Colonic mucosa (tissue), 4 donors: ENCODE results near the gene FHL5. TPM values are rescaled to one million over a fixed set of nuclear protein-coding genes. Genes with fewer than 3 reads are reported as not detected.
A peak's percentile ranks its signal among the peaks of the same experiment; 100 is the strongest.

Experiments
- DNase-seq: peaks from one replicate; pipeline ENCODE4 v3.0.0-alpha.2; 2020
- H3K27ac ChIP-seq: fragments of 200-600 bp; one replicate; pipeline ENCODE4 v1.8.0; 2021
- H3K27me3 ChIP-seq: fragments of 200-600 bp; one replicate; pipeline ENCODE4 v1.8.0; 2021
- H3K36me3 ChIP-seq: fragments of 200-600 bp; one replicate; pipeline ENCODE4 v1.8.0; 2021
- H3K4me1 ChIP-seq: fragments of 200-600 bp; one replicate; pipeline ENCODE4 v1.8.0; 2021; ENCODE audit warnings: mild to moderate bottlenecking
- H3K4me3 ChIP-seq: fragments of 200-600 bp; one replicate; pipeline ENCODE4 v1.8.0; 2021
- H3K9ac ChIP-seq, 2 donors: one replicate each; pipeline ENCODE4 v1.7.0; 2013; ENCODE audit warnings: control low read depth in 2 of 2, low read depth in 2 of 2, low read length in 2 of 2
- H3K9me3 ChIP-seq: fragments of 200-600 bp; one replicate; pipeline ENCODE4 v1.8.0; 2021
- CTCF ChIP-seq: fragments of 200-600 bp; IDR thresholded peaks from one replicate; pipeline ENCODE4 v1.8.0; 2022; ENCODE audit warnings: antibody characterized with exemption, mild to moderate bottlenecking
- intact Hi-C: fragments of 100-400 bp; cut with DNase I; formaldehyde crosslinking; loops from one replicate; pipeline ENCODE4 v1.14.1; 2022
- total RNA-seq, 2 donors: library from RNA; stranded (reverse); fragmentation: NEBNext Ultra II Directional in 1 of 2; extraction: Animal tissue kit (Norgen Biotek cat#: 25700) in 1 of 2; gene quantifications; one replicate each; pipeline ENCODE4 v1.2.1, GENCODE V29; 2021
- donor health status: healthy.
- donor health status: DM: no; HTN: no; CAD: no.
- donor health status: DM: no; HTN: no; CAD: no.

Gene FHL5
- 1 to 10 TPM; 1.0 to 1.8 TPM for total RNA-seq

DNA sequence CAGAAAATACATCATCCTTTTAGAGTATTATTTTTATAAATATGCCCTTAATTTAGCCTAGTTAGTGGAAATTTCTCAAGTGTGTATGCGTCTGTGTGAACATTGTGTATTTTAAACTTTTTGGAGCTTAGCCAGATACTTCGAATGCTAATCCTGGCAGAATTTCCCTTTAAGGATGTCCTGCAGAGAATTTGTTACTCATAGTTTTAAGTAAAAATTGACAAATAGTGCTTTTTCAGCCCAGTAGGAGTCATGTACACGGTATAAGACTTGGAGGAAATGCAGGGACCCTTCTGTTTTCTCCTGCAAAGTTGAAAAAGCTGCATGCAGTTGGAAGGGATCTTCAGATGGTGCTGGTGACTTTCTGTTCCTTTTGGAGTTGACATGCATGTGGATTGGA lies at the start of gene FHL5:
TSS of gene FHL5 (plus strand) at position 243 of the 400 bp plus-strand sequence. CDS start 40,486 bp downstream, outside the sequence.
- no peaks in the 10 kb centered on the region for H3K36me3 ChIP-seq
- H3K9ac ChIP-seq: no peak within 1 kb of the TSS
- no peak for DNase-seq
- H3K27me3 ChIP-seq: no peaks in the 10 kb centered on the region
- no peak within 1 kb of the TSS for H3K27ac ChIP-seq
- H3K4me3 ChIP-seq: no peak within 1 kb of the TSS
- intact Hi-C loops: no loop called here
- TF ChIP-seq CTCF: no peak
- H3K4me1 ChIP-seq: no peaks in the 10 kb centered on the region
- no peaks in the 10 kb centered on the region for H3K9me3 ChIP-seq

DNA sequence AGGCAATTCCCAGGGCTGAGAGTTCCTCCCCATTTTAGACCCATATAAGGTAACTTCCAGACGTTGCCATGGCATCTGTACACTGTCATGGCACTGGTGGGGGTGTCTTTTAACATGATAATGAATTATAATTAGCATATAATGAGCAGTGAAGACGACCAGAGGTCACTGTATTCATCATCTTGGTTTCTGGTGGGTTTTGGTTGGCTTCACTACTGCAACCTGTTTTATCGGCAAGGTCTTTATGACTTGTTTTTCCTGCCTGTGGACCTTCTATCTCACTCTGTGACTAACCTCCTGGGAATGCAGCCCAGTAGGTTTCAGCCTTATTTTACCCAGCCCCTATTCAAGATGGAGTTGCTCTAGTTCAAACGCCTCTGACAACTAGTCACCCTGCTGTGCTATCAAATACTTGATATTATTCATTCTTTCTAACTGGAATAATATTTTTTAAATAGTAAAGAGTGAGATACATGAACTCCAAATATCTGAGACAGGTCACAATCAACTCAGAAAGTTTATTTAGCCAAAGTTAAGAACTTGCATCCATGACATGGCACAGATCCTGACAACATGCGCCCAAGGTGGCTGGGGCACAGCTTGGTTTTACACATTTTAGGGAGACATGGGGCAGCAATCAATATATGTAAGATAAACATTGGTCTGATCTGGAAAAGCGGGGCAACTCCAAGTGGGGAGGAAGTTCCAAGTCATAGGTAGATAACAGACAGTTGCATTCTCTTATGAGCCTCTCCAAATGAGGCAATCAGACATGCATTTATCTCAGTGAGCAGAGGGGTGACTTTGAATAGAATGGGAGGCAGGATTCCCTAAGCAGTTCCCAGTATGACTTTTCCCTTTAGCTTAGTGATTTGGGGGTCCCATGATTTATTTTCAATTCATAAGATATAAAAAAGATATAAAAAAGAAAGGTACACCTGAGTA lies 42.5 kb upstream of the FHL5 start:
- peak overlapping the region; percentile 89 to 98 for H3K9ac ChIP-seq
- H3K27ac ChIP-seq: peak overlapping the region; percentile 98
- H3K4me1 ChIP-seq: peaks cover 6% of the 10 kb centered on the region
- no peaks in the 10 kb centered on the region for H3K36me3 ChIP-seq
- H3K4me3 ChIP-seq: peak overlapping the region; percentile 67
- H3K9me3 ChIP-seq: no peaks in the 10 kb centered on the region
- no peak for TF ChIP-seq CTCF
- no peaks in the 10 kb centered on the region for H3K27me3 ChIP-seq
- DNase-seq: peak; percentile 59
- intact Hi-C loops: loop anchor here (10.0 kb wide), 1 partner anchor 374 kb away; the partner anchor contains the start of gene NDUFAF4

DNA sequence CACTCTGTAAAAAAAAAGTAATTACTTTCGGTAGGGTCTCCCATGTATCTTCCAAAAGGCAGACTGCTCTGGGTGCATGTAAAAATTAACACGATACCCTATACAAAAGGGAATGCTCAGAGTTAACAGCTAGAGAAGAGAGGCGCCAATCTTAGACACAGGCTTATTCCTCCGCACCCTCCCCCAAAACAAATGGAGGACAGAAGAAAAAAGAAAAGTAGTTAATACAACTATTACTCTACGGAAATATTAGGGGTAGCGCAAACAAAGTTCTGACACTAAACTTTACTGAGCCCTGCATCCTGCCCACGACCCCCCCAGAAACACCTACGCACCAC lies 41.7 kb upstream of the FHL5 start:
- H3K4me3 ChIP-seq: peak overlapping the region; percentile 67
- peaks cover 6% of the 10 kb centered on the region for H3K4me1 ChIP-seq
- peak overlapping the region; percentile 89 to 98 for H3K9ac ChIP-seq
- no peaks in the 10 kb centered on the region for H3K9me3 ChIP-seq
- H3K27me3 ChIP-seq: no peaks in the 10 kb centered on the region
- H3K36me3 ChIP-seq: no peaks in the 10 kb centered on the region
- no peak for DNase-seq
- peak overlapping the region; percentile 98 for H3K27ac ChIP-seq
- intact Hi-C loops: loop anchor here (10.0 kb wide), 1 partner anchor 374 kb away; the partner anchor contains the start of gene NDUFAF4
- TF ChIP-seq CTCF: no peak

GRCh38 chr6:96521644-96522464 lies 41.1 kb upstream of the FHL5 start, which contains the start of gene UFL1:
UFL1 (plus strand) TSS chr6:96521806; CDS start chr6:96521874, 68 bp downstream.
- no peak for TF ChIP-seq CTCF
- Histone ChIP-seq H3K9ac (peak within 1 kb of the TSS; percentile 89 to 98), H3K36me3 (no peaks in the 10 kb centered on the region), H3K9me3 (no peaks in the 10 kb centered on the region), H3K27ac (peak within 1 kb of the TSS; percentile 98), H3K4me3 (peak within 1 kb of the TSS; percentile 67), H3K4me1 (peaks cover 6% of the 10 kb centered on the region), H3K27me3 (no peaks in the 10 kb centered on the region)
- intact Hi-C loops: loop anchor here (10.0 kb wide), 1 partner anchor 373 kb away; the partner anchor contains the start of gene NDUFAF4
- DNase-seq: peak; percentile 94

GRCh38 chr6:96522465-96523009 lies 40.4 kb upstream of the FHL5 start:
- H3K4me1 ChIP-seq: peaks cover 6% of the 10 kb centered on the region
- intact Hi-C loops: loop anchor here (10.0 kb wide), 1 partner anchor 372 kb away; the partner anchor contains the start of gene NDUFAF4
- H3K27ac ChIP-seq: peak overlapping the region; percentile 98
- TF ChIP-seq CTCF: no peak
- H3K9me3 ChIP-seq: no peaks in the 10 kb centered on the region
- H3K9ac ChIP-seq: peak overlapping the region; percentile 89 to 98
- peak overlapping the region; percentile 67 for H3K4me3 ChIP-seq
- no peaks in the 10 kb centered on the region for H3K27me3 ChIP-seq
- no peaks in the 10 kb centered on the region for H3K36me3 ChIP-seq
- no peak for DNase-seq
